WTC11 (cell line): ENCODE measurements around the gene PPOX.

Experiments used
- AFF4 ChIP-seq: sonication (generic); formaldehyde crosslinking; IDR thresholded peaks from 2 replicates; pipeline ENCODE4 v1.8.1; 2023; ENCODE audit warnings: mild to moderate bottlenecking, missing genetic modification reagents, borderline replicate concordance
- TF ChIP-seq, protein P1 (sequence below): fragments of 200-600 bp; IDR thresholded peaks from 2 replicates; pipeline ENCODE4 v1.8.0; 2022; ENCODE audit warnings: antibody characterized with exemption

DNA sequence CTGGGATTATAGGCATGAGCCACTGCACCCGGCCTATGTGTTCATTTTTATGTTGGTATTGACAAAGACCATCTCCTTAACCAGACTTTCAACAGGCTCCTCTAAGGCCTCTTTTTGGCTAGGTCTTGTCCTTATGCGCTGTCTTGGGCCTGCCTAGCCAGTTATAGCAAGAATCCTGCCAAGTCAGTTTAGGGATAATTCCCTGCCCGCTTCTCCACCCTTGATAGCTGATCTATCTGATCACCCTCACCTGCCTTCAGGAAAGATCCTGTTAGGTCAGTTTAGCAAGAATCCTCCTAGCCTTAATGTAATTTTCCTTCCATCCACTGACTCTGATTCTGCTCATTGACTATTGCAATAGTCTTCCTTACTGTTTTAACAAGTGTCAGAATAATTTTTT lies 13.5 kb downstream of the PPOX start:
- TF ChIP-seq, protein P1, sequence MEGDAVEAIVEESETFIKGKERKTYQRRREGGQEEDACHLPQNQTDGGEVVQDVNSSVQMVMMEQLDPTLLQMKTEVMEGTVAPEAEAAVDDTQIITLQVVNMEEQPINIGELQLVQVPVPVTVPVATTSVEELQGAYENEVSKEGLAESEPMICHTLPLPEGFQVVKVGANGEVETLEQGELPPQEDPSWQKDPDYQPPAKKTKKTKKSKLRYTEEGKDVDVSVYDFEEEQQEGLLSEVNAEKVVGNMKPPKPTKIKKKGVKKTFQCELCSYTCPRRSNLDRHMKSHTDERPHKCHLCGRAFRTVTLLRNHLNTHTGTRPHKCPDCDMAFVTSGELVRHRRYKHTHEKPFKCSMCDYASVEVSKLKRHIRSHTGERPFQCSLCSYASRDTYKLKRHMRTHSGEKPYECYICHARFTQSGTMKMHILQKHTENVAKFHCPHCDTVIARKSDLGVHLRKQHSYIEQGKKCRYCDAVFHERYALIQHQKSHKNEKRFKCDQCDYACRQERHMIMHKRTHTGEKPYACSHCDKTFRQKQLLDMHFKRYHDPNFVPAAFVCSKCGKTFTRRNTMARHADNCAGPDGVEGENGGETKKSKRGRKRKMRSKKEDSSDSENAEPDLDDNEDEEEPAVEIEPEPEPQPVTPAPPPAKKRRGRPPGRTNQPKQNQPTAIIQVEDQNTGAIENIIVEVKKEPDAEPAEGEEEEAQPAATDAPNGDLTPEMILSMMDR: no peak
- no peak for TF ChIP-seq AFF4 (CRISPR knock-in tag)
